NCI-H510A (cell line): ENCODE measurements around the gene AK2.

Experiments used
- DNase-seq: peaks from one replicate; lab custom pipeline; 2025; lab: John Stamatoyannopoulos, UW

The AK2 gene

GRCh38 chr1:32972814-32973428 lies 63.8 kb downstream of the AK2 start:
- peak; percentile 83 for DNase-seq

DNA sequence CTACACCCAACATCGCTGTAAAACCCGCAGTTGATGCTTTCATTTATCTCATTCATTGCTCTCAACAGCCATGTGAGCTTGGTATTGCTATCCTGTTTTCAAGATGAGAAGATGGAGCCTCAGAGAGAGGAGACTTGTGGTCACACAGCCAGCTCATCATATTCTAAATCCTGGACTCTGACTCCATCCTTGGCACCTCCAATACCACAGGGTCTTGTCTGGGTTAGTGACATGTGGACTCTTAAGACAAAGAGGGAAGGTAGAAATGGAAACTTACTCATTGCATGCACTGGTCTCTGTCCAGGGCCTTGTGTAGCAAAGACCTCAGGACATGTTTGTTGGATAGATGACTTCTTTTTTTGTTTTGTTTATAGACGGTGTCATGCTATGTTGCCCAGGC lies 65.1 kb downstream of the AK2 start:
- DNase-seq, result no peak

GRCh38 chr1:32971156-32971555 lies 65.5 kb downstream of the AK2 start:
- no peak for DNase-seq

DNA sequence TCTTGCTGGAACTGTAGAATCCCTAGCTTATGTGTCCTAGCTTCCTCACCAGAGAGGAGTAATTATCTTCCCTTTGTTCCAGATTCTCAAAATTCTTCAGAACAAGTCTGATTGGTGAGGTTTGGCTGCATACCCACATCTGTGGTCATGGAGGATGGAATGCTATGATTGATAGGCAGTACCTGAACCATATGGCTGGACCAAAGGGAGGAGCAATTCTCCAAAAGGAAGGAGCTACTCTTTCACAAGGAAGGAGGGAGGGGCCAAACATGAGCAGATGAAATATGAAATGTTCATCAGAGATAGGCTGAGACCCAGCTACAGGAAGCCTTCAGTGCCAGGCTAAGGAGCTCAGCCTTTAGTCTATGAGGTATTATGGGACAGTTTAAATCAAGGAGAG lies 67.1 kb downstream of the AK2 start:
- no peak for DNase-seq

DNA sequence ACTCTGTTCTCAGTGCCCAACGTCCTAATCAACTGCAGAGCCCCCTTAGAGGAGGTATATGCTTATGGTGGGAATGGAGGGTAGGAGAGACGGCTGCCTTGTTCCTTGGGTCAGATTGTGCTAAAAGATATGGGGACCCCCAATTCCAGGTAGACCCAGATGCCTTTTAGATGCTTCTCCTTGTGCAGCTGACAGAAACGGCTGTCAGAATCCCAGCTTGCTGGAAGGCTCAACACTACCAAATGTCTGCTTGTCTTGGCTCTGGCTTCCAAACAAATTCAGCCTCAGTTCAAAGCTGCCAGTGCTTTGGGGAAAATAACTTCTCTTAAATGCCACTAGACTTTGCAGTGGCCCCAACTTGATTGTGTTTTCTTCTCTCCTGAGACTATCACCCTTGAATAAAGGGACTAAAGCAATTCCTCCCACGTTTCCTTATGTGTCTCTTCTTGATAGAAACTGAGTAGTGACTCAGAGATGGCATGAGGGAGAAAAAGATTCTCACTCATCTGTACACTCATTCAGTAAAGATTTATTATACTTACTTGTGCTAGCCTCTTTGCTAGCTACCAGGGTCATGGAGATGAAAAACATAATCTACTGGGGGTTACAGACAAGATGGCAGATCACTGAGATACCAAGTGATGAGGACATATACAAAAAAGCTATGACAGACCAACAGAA lies 68.7 kb downstream of the AK2 start:
- no peak for DNase-seq

- no peak for DNase-seq
Measured at GRCh38 chr1:32966900-32967299, 69.8 kb downstream of the AK2 start.

GRCh38 chr1:32965251-32965747 lies 71.4 kb downstream of the AK2 start:
- DNase-seq, result no peak

DNA sequence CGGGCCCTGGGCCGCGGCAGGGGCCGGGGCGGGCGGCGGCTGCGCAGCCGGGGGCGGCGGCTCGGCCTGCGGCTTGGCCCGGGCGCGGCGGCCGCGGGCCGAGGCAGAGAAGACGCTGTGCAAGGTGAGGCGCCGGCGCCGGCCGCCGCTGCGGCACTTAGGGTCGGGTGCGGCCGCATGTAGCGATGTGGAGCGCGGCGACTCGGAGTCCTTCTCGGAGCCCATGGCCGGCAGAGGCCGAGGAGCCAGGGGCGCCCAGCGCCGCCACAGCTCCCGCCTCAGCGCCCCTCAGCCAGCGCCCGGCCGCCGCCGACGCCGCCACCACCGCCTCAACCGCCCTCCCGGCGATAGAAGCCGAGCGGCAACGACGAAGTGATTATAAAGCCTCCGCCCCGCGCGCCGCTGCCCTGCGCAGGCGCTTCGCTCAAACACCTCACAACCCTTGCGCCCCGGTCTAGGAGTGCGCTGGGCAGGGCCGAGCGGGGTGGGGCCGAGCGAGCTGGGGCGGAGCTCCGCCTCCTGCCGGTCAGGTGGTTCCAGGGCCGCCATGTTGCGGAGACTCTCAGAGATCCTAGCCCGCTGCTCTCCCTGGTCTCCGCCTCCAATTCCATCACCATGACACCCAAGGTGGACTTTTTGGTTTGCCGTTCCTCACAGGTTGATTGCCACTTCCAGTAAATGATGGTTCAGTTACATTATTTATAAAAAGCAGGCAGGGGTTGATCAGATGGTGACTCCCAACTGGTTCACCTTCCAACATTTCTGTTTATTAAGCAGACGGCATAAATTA lies 72.0 kb downstream of the AK2 start, which contains the start of gene RNF19B:
RNF19B (minus strand) TSS at position 349 of the 790 bp plus-strand sequence; CDS start at position 225, 124 bp downstream.
- DNase-seq, result peak; percentile 97

- DNase-seq, result peak; percentile 56
Measured at GRCh38 chr1:32963746-32964460, 72.8 kb downstream of the AK2 start.

- DNase-seq, result no peak
Measured at GRCh38 chr1:32962248-32962896, 74.3 kb downstream of the AK2 start.

DNA sequence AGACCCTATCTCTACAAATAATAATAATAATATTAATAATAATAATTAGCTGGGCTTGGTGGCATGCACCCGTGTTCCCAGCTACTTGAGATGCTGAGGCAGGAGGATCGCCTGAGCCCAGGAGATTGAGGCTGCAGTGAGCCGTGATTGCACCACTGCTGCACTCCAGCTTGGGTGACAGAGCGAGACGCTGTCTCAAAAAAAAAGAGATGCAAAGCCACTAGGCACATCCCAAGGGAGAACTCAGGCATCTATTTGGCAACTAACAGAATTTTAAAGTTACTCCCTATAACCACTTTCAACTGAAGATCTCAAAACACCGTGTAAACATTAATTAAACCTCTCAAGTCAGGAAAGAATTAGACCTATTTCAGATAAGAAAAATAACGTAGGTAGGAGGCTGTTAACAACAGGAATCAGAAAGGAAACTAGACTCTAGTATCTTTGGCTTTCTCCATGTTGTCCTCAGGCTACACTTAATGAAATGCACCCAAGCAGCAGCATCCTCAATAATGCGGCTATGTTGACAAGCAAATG lies 75.8 kb downstream of the AK2 start:
- DNase-seq, result no peak

- DNase-seq, result no peak
Measured at GRCh38 chr1:32960342-32960741, 76.3 kb downstream of the AK2 start.

DNA sequence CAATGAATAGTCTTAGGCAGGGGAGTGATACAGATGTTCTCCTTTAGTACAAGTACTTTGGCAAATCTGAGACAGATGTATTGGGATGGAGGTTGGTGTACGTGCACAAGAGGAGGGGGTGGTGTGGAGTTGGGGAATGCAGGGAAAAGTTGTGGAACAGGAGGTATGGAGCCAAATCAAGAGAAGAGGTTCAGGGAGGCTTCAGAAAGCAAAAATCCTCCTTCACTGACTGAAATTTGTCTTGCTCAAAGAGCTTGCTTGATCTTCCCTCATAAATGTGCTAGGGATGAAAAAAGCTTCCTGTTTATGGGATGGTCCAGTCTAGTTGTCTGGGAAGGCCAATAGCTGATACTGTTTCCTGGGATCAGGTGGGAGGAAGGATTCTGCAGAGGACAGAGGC lies 77.9 kb downstream of the AK2 start:
- no peak for DNase-seq
